Measurements from ENCODE around the gene SLC9A9. TPM values are rescaled to one million over a fixed set of nuclear protein-coding genes. Genes with fewer than 3 reads are reported as not detected.

SLC9A9 gene
- total RNA-seq, 3 donors from 2014 or later, result 6.2 to 17.3 (median 7.8) TPM

DNA sequence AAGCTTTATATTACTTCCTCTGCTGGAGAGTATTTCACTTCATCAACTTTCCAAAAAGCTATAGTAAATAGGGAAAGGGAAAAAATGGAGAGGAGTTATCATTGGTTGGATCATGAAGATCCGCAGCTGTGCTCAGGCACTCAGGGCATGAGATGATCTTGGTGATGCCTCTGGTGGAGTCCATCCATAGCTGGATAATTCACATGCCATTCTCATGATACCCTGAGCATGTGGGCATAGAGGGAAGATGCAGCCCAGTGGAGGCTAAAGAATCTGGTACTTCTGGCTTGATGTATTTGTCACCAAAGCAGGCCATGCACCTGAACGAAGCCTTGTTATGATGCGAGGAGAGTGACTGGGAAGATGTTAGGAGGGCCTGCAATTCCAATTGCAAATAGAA is 578.5 kb downstream of the SLC9A9 start:
- no peak for TF ChIP-seq POLR2A (IDR thresholded peaks at IDR 0.05)
- TF ChIP-seq, protein P1, sequence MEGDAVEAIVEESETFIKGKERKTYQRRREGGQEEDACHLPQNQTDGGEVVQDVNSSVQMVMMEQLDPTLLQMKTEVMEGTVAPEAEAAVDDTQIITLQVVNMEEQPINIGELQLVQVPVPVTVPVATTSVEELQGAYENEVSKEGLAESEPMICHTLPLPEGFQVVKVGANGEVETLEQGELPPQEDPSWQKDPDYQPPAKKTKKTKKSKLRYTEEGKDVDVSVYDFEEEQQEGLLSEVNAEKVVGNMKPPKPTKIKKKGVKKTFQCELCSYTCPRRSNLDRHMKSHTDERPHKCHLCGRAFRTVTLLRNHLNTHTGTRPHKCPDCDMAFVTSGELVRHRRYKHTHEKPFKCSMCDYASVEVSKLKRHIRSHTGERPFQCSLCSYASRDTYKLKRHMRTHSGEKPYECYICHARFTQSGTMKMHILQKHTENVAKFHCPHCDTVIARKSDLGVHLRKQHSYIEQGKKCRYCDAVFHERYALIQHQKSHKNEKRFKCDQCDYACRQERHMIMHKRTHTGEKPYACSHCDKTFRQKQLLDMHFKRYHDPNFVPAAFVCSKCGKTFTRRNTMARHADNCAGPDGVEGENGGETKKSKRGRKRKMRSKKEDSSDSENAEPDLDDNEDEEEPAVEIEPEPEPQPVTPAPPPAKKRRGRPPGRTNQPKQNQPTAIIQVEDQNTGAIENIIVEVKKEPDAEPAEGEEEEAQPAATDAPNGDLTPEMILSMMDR (IDR thresholded peaks at IDR 0.05), result no peak
- TF ChIP-seq POLR2AphosphoS5 (IDR thresholded peaks at IDR 0.05), result no peak
- intact Hi-C loops (cut with DNase I; ENCODE audit: low total_unique reads), result loop anchor here (5.0 kb wide), 1 partner anchor 188 kb away; no protein-coding TSS in a partner anchor
- H3K9me3 ChIP-seq, result no peaks in the 10 kb centered on the region
- H3K4me3 ChIP-seq, result no peak overlapping the region
- peaks cover 0 to 6% of the 10 kb centered on the region in 2 donors for H3K4me1 ChIP-seq
- H3K27ac ChIP-seq, result no peak overlapping the region
- no peaks in the 10 kb centered on the region for H3K27me3 ChIP-seq
- no peak for DNase-seq (ENCODE audit: low spot score in 2 of 2)
- no peaks in the 10 kb centered on the region for H3K36me3 ChIP-seq

DNA sequence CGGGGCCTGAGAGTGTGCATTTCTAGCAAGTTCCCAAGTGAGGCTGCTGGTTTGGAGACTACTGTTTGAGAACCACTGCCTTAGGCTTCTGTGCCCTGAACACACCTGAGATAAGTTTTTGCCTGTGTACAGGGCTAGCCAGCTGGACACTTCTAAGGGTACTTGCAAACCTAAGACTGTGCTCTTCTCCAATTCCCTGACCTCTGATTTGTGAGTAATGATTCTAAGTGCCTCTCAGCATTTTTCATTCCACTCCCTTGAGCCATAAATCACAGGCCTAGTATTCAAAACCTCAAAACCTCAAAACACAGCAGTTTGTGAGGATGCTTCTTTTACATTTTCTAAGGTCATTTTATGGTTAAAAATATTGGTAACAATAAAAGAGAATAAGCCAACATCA is 580.3 kb downstream of the SLC9A9 start:
- Histone ChIP-seq H3K4me3 (no peak overlapping the region), H3K27me3 (no peaks in the 10 kb centered on the region), H3K36me3 (no peaks in the 10 kb centered on the region), H3K9me3 (no peaks in the 10 kb centered on the region), H3K4me1 (peaks cover 0 to 6% of the 10 kb centered on the region in 2 donors), H3K27ac (no peak overlapping the region)
- intact Hi-C loops (cut with DNase I; ENCODE audit: low total_unique reads), result no loop called here
- DNase-seq (ENCODE audit: low spot score in 2 of 2), result no peak
- TF ChIP-seq POLR2AphosphoS5 (IDR thresholded peaks at IDR 0.05) (no peak), POLR2A (IDR thresholded peaks at IDR 0.05) (no peak)
- TF ChIP-seq, protein P1 (IDR thresholded peaks at IDR 0.05), result no peak

DNA sequence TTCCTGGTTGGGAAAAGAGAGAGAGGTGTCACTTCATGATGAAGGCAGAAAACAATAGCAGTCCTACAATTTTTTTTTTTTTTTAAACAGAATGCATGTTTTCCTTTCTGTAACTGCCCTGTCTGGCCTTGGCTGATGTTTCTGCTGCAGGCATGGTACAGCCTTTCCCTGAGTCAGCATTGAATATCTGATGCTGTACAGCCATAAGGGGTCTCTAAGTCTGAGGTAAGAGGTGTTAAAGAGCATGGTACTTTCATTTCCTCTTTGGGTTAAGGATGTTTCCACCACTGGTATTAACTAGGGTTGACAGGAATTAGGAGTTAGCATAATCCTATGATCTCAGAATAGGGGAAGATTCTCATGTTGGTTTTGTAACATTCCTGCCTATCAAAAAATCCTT is 581.3 kb downstream of the SLC9A9 start:
- H3K27me3 ChIP-seq, result no peaks in the 10 kb centered on the region
- no peak for DNase-seq (ENCODE audit: low spot score in 2 of 2)
- TF ChIP-seq POLR2A (IDR thresholded peaks at IDR 0.05) (no peak), POLR2AphosphoS5 (IDR thresholded peaks at IDR 0.05) (no peak)
- TF ChIP-seq, protein P1 (IDR thresholded peaks at IDR 0.05), result no peak
- H3K4me3 ChIP-seq, result no peak overlapping the region
- H3K9me3 ChIP-seq, result no peaks in the 10 kb centered on the region
- peaks cover 0 to 6% of the 10 kb centered on the region in 2 donors for H3K4me1 ChIP-seq
- intact Hi-C loops (cut with DNase I; ENCODE audit: low total_unique reads), result no loop called here
- no peak overlapping the region for H3K27ac ChIP-seq
- H3K36me3 ChIP-seq, result no peaks in the 10 kb centered on the region

GRCh38 chr3:143266511-143266910 is 581.8 kb downstream of the SLC9A9 start:
- no peaks in the 10 kb centered on the region for H3K36me3 ChIP-seq
- intact Hi-C loops (cut with DNase I; ENCODE audit: low total_unique reads), result no loop called here
- no peaks in the 10 kb centered on the region for H3K27me3 ChIP-seq
- H3K9me3 ChIP-seq, result no peaks in the 10 kb centered on the region
- TF ChIP-seq POLR2AphosphoS5 (IDR thresholded peaks at IDR 0.05) (no peak), POLR2A (IDR thresholded peaks at IDR 0.05) (no peak)
- TF ChIP-seq, protein P1 (IDR thresholded peaks at IDR 0.05), result no peak
- no peak overlapping the region for H3K27ac ChIP-seq
- peaks cover 0 to 6% of the 10 kb centered on the region in 2 donors for H3K4me1 ChIP-seq
- no peak overlapping the region for H3K4me3 ChIP-seq
- DNase-seq (ENCODE audit: low spot score in 2 of 2), result no peak

- Histone ChIP-seq H3K27ac (no peak overlapping the region), H3K27me3 (no peaks in the 10 kb centered on the region), H3K4me1 (peaks cover 0 to 6% of the 10 kb centered on the region in 2 donors), H3K36me3 (no peaks in the 10 kb centered on the region), H3K4me3 (no peak overlapping the region), H3K9me3 (no peaks in the 10 kb centered on the region)
- TF ChIP-seq POLR2A (IDR thresholded peaks at IDR 0.05) (no peak), POLR2AphosphoS5 (IDR thresholded peaks at IDR 0.05) (no peak)
- TF ChIP-seq, protein P1 (IDR thresholded peaks at IDR 0.05), result no peak
- intact Hi-C loops (cut with DNase I; ENCODE audit: low total_unique reads), result no loop called here
- peak in 1 of 2 donors; percentile 37 for DNase-seq (ENCODE audit: low spot score in 2 of 2)
Observed at GRCh38 chr3:143265501-143266070, 582.7 kb downstream of the SLC9A9 start.

Data from breast epithelium (tissue), 4 donors.